ENCODE results near the gene CDC37.

CDC37 gene

DNA sequence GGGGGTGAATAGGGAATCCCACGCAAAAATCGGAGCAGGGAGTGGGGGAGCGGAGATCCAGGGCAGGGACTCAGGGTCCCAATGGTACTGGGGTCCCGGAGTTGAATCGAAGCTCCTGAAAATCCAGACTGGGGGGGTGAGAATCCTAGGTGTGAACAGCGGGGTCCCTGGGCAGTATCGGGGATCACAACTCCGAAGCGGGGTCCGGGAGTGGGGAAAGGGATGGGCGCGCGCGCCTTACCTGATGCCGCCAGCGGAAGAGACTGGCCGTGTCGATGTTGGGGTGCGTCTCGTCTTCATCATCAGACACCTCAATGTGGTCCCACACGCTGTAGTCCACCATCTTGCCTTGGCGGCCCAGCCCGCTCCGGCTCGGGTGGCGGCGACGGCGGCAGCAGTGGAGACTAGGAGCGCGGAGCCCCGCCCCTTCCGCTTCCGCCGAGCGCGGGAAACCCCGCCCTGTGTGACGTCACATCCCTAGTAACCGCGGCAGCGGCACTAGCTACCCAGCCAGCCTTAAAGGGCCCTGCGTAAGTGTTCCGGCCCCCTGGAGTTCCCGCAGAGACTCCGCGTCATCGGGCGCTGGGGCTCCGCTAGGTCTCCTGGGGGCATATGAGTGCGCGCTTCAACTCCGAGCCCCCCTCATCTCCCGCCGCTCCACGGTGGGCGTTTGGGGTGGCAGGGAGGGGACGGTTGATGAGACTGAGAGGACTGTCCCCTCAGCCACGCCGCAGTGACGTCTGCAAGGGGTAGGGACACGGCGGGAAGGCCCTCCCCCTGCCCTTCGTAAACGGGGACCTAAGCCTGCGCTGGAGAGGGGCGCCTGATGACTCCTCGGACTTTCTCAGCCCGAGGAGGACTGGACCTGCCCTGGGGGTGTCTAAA is at the start of gene CDC37:
Gene CDC37 (minus strand): TSS at position 406 of the 885 bp plus-strand sequence. CDS start 63 bp downstream, at position 343.
- in situ Hi-C loops (cut with MboI; ENCODE audit: low sequenced_read_pairs) = no loop called here

DNA sequence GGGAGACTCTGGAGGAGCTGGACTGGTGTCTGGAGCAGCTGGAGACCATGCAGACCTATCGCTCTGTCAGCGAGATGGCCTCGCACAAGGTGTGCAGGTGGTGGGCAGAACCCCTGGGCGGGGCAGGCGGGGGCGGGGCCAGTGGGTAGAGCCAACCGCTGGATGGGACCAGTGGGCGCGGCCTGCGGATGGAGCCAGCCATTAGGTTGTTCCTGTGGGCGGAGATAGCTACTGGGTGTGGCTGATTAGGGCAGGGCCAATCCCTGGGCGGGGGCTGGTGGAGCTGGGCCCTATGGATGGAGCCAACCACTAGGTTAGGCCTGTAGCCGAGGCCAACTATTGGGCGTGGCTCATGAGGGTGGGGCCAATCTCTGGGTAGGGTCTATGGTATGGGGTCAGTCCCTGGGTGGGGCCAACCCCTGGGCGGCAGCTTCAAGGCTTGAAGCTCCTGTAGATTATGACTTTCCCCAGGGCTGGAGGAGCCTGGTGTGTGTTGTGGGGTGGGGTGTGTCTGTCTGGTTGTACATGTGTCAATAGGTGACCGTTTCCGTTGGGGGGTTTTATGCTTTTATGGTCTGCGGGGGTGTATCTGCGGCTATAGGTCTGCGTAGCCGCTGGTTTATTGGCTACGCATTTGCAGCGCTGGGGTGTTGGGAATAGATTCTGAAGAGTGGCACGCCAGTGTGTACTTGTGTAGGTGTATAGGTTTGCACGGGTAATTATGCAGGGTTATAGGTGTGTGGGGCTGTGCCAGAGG is 47.7 kb upstream of the CDC37 start:
- in situ Hi-C loops (cut with MboI; ENCODE audit: low sequenced_read_pairs) = no loop called here

DNA sequence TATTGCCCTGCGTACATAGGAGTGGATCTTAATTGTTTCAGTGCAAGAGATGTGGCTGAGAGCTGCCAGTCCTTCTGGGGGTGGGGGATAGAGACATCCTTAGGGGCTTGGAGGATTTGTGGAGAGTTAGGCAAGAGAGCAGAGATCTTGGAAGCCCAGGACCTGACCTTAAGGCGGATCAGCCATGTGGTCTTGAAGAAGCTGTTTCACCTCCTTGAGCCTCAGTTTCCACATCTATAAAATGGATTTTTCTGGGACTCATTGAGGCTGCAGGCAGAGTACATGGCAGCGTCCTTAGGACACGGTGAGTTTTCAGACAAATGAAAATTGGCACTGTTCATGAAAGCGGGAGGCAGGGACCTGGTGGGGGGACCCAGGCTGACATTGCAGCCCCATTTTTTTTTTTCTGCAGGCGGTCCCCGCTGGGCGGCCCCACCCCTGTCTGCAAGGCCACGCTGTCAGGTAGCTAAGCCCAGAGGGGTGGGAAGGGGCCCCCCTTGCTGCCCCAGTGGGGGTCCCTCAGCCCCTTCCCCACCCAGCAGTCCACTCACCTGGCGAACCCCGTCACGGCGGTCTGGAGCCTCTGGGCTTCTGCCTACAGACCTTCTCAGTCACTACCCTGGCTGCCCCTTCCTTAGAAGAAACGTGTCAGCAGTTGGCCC is 47.0 kb upstream of the CDC37 start:
- in situ Hi-C loops (cut with MboI; ENCODE audit: low sequenced_read_pairs) = no loop called here

DNA sequence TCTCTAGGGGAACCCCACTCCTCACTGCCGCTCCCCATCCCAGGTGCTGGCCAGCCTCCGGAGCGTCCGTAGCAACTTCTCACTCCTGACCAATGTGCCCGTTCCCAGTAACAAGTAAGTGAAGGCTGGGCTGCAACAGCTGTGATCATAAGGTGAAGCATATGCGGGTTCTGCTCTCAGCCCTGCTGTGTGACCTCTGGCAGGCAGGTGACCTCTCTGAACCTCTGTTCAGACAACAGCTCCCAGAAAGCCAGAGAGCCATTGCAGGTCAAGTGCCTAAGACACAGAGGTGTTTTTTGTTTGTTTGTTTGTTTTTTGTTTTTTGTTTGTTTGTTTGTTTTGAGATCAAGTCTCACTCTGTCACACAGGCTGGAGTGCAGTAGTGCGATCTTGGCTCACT is 45.7 kb upstream of the CDC37 start:
- in situ Hi-C loops (cut with MboI; ENCODE audit: low sequenced_read_pairs) = no loop called here

DNA sequence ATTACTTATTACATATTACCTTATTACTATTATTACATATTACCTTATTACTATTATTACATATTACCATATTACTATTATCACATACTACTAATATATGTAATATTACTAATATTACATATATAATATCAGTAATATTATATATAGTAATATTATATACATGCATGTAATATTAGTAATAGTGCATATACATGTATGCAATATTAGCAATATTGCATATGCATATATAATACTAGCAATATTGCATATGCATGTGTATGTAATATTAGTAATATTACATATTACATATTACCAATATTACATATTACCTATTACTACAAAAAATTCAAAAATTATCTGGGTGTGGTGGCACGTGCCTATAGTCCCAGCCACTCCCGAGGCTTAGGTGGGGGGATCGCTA is 39.4 kb upstream of the CDC37 start:
- in situ Hi-C loops (cut with MboI; ENCODE audit: low sequenced_read_pairs) = no loop called here

DNA sequence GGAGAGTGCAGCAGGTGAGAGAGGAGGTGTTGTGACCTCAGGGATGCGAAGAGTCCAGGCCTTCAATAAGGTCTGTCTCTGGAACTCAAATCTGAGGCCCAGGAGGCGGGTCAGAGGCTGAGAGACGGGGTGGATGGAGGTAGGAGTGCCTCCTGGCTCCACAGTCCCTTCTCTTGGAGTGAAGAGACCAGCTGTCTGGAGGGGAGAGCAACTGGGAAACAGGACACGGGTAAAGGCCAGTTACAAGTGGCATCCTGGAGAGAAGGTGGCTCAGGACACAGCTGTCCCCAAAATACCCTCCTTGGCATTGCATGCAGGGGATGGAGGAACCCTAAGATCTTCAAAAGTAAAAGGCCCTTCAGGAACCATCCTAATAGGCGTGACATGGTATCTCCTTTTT is 36.2 kb upstream of the CDC37 start:
- in situ Hi-C loops (cut with MboI; ENCODE audit: low sequenced_read_pairs) = no loop called here

DNA sequence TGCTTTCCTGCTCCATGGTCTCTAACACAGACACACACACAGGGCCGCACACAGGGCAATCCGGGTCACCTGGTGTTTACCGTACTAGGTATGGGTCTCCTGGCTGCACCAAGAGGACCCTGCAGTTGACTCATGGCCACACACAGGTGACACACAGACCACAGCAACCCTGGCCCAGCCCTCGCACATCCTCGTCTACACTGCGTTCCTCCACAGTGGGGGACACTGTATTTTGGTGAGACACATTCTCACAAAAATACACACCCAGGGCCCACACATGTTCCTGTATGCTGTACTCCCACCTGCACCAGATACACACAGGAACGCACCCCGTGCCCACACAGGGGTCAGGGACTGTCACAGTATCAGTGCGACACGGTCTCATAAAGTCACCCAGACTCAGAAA is 29.8 kb upstream of the CDC37 start:
- in situ Hi-C loops (cut with MboI; ENCODE audit: low sequenced_read_pairs) = no loop called here

DNA sequence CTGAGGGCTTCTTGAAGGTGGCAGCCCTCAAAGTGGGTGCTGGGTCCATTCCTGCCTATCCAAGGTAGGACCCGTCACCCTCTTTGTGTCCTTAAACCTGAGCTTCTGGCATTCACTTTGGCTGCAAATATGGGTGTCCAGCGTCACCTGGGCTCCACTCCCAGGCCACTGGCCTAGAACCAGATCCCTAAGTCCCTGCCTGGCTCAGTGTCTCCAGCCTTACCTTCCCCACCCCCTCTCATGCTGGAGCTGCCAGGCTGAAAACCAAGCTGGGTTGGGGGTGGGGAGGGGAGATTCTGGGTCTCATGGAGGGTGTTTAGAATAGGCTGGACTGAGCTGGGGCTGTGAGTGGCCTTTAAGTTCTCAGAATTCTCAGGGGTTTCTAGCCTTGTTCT is 29.4 kb upstream of the CDC37 start:
- in situ Hi-C loops (cut with MboI; ENCODE audit: low sequenced_read_pairs) = no loop called here

DNA sequence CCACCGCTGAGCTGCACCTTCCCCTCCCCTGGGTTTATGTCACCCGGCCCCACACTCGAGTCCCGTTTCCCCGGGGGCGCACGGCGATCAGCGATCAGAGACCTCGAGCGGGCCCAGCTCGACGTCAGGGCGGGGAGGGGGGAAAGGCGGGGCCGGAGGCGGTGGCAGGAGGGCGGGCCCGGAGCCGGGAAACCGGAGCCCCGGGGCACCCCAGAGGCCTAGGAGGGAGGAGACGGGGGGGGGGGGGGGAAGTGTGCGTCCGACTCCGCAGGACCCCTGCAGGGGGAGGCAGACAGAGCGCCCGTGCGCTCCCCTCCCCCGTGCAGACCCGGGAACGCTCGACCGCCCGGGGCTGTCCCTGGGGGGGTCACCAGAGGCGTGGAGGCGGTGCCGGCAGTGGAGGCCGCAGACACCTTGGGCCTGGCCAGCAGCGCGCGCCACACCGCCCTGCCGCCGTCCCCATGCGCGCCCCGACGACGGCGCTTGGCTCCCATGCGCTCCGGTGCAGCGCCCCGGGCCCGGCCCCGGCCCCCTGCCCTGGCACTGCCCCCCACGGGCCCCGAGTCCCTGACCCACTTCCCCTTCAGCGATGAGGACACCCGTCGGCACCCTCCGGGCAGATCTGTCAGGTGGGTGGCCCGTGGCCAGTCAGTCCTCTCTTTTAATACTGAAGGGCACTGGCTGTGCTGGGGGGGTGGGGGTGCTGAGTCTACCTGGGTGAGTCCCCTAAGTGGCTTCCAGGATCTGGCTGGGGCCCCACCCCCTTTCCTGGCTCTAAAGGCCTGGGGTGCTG is 28.8 kb upstream of the CDC37 start:
- in situ Hi-C loops (cut with MboI; ENCODE audit: low sequenced_read_pairs) = no loop called here

DNA sequence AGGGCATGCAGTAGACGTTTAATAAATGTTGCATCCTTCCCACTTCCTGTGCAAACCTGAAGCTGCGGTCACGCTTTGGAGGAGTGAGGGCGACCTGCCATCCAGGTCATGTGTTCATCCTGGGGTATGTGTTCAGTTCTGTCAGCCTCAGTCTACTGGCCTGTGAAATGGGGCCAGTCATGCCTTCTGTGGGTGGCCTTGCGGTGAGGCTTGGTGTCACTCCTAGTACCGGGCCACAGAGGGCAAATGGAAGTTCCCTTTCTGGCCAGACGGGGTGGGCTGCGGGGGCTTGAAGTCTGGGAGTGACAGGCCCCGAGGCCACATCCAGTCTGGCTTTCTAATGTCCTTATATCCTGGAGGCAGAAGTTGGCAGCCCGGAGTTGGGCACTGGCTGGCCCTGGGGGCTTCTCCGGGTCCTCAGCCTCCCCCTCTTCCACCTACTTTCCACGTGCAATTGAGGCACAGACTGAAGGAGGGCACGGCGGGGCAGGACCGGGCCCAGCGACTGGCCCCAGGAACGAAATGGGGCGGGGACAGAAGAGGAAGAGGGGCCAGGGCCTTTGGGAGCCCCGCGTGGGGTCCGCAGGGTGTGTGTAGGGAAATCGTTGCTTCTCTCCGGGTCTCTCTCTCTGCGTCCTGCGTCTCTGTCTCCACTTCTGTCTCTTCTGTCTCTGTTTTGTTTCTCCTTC is 28.1 kb upstream of the CDC37 start:
- in situ Hi-C loops (cut with MboI; ENCODE audit: low sequenced_read_pairs) = no loop called here

DNA sequence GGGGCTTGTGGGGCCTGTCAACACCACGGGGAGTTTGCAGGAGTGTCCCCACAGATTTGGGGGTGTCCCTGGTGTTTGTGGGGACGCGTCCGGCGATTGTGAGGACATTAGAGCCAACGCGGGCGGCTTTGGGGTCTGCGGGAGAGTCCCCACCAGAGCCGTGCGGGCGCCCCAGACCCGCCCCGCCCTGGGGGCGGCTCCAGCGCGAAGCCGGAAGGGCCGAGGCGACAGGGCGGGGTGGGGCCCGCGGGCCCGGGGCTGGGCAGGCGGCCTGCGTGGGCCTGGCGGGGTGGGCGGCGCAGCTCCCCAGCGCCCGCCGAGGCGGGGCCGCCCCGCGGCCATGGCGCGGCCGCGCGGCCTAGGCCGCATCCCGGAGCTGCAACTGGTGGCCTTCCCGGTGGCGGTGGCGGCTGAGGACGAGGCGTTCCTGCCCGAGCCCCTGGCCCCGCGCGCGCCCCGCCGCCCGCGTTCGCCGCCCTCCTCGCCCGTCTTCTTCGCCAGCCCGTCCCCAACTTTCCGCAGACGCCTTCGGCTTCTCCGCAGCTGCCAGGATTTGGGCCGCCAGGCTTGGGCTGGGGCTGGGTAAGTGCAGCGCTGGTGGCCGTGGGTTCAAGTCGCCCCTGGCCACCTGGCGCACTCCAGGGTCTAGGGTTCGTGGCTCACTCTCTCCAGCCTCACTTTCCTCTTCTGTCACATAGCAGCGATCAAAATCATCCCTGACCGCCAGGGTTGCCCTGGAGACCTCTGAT is 27.3 kb upstream of the CDC37 start:
- in situ Hi-C loops (cut with MboI; ENCODE audit: low sequenced_read_pairs) = no loop called here

DNA sequence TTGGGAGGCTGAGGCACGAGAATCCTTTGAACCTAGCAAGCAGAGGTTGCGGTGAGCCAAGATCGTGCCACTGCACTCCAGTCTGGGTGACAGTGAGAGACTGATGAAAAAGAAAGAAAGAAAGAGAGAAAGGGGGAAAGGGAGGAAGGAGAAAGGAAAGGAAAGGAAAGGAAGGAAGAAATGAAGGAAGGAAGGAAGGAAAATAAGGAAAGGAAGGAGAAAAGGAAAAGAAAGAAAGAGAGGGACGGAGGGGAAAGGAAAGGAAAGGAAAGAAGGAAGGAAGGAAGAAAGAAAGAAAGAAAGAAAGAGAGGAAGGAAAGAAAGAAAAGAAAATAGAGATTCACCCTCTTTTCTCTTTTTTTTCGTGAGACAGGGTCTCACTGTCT is 25.6 kb upstream of the CDC37 start:
- in situ Hi-C loops (cut with MboI; ENCODE audit: low sequenced_read_pairs) = no loop called here

DNA sequence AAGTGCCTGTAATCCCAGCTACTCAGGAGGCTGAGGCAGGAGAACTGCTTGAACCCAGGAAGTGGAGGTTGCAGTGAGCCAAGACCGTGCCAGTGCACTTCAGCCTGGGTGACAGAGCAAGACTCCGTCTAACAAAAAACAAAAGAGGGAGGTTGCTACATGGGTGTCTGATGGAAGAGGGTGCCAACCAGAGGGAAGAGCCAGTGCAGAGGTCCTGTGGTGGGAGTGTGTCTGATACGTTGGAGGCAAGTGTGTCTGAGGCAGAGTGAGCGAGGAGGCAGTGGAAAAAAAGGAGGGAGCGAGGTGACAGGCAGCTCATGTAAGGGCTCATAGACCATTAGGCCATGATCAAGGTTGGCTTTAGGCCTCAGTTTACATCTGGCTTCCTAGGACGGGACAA is 23.8 kb upstream of the CDC37 start:
- in situ Hi-C loops (cut with MboI; ENCODE audit: low sequenced_read_pairs) = no loop called here

DNA sequence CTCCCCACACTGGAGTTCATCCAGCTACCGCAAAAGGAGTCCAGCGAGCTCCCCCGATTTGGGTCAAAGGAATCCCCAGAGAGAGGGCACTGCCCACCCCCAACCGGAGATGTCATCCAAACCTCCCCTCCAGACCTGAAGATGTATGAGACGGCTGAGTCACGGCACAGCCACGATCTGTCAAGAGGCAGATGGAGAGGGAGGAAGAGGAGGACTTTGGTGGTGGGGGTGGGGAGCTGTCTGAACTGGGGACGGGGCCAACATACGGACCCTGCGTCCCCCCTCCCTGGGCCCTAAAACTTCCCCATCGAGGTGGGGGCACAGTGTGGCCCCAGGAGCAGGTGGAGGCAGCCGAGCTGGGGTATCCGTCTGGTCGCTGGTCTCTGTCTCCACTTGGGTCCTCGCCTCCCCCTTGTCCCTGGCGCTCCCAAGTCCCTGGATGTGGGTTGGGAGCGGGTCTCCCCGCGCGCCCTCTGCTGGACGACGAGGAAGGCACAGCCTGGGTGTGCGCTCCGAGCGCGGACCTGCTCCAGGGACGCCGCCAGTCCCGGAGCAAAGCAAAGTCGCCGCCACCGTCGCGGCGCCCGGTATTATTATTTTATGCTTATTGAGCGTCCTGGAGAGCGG is 20.8 kb upstream of the CDC37 start:
- in situ Hi-C loops (cut with MboI; ENCODE audit: low sequenced_read_pairs) = no loop called here

DNA sequence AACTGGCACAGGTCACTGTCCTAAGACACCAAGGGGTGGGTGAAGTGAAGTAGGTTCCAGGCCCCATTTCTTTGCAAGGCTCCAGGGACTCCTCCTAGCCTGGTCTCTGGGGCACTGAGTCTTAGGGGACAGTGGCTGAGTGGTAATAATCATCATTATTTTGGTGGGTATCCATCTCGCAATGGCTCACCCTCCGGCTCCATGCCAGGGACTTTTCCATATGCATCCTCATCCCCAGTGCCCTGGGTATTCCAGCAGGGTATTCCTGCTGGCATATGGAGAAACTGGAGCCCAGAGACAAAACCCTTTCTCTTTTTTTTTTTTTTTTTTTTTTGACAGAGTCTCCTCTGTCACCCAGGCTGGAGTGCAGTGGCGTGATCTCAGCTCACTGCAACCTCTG is 19.5 kb upstream of the CDC37 start:
- in situ Hi-C loops (cut with MboI; ENCODE audit: low sequenced_read_pairs) = no loop called here

DNA sequence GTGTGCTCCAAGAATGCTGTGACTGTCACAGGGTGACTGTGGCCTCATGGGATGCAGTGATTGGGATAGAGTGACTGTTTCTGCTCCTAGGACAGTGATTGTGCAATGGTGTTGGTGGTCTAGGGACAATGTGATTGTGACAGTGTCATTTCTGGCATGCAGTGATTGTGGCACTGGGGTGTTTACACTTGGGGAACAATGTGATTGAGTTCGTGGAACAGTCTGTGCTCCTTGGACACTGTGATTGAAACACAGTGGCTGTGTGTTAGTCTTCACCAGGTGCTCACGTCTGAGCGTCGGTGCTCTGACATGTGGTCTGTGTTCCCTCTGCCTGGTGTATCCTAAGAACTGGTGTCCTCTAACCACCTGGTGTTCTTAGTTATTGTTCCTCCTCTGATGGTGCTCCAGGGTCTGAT is 18.7 kb upstream of the CDC37 start:
- in situ Hi-C loops (cut with MboI; ENCODE audit: low sequenced_read_pairs) = no loop called here

DNA sequence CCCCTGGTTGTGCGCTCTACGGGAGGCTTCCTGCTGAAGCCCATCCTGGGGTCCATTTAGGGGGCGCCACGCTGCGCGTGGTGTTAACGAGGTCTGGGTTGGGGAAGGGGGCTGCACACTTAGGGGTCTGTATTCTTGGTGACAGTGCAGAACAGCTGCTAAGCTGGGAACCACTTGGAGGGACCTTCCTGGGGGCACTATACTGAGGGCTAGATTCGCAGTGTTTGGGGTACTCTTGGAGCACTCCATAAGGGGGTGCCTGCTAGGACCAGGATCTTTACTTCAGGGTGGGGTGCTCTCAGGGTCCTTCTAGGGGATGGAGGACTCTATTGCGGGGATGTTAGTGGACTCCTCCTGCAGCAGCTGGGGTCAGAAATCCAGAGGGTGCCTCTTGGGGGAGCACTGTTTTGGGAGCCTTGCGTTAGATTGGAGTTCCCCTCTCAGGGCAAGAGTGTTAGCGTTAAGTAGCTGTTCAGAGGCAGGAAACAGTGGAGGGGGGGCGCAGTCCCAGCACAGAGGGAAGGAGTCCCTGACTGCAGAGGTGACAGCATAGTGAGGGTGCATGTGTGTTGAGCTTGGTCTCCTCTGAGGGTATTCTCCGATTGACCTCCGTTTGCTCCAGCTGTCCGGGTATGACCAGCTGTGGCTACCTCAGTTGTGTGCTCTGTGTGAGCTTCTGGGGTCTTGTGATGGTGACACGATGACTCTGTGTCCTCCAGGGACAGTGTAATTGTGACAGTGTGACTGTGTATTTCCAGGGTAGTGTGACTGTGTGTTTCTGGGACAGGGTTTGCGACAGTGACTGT is 18.1 kb upstream of the CDC37 start:
- in situ Hi-C loops (cut with MboI; ENCODE audit: low sequenced_read_pairs) = no loop called here

Data from HL-60/S4 treated with phorbol 12-myristate 13-acetate at 8.2 ng/mL for 4 days and 3 days (cell line).